Activated CD4-positive, alpha-beta T cell treated with anti-CD3 and anti-CD28 coated beads, Interleukin-2, amount 50 U/mL, for 16 hours (primary cell): Measurements from ENCODE around the gene EPC2.
"Not testable (repeated sequence)": the region's sequence is repeated elsewhere in the genome, so short reads cannot be mapped to it uniquely, and the experiment has no call there.

Experiments
- DNase-seq: peaks from one replicate; pipeline ENCODE4 v3.0.0-alpha.2; 2020

Gene EPC2

DNA sequence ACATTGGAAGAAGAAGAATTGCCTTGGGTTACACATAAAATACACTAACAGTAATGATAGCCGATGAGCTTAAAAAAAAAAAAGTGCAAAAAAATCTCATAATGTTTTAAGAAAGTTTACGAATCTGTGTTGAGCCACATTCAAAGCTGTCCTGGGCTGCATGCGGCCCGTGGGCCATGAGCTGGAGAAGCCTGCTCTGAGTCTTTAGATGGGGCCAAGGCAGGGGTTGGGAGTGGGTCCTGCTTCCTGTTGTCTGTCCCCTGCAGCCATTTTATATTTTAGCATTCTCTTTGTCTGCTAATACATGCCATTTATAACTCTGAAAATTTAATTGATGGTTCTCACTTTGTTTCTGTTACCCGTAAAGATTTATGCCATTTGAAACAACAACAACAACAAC lies 93.2 kb downstream of the EPC2 start:
- DNase-seq: no peak

DNA sequence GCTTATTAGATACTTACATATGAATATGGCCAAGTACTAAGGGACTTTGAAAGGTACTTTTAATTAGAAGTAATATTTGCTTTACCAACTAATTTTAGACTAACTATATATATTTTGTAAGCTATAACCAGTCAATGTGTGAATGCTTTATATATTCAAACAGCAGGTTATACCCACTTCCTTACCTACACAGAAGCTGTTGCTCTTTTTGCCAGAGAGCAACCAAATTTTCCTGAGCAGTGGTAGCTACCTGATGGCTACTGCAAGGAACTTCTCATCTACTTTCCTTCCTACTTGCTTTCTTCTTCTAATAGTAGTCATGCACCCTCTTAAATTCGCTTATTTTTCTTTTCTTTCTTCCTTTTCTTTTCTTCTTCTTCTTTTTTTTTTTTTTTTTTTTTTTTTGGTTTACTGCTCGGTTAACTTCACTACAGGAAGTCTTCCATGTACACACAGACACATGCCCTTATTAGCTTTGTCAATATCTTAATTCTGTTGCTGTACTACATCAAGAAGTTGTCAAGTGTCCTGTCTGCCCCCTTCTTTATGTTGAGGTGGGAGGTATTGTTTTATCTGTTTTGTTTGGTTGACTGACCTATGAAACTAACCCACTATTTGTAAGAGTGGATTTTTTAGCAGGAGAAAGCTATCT lies 95.0 kb downstream of the EPC2 start:
- DNase-seq: no peak

DNA sequence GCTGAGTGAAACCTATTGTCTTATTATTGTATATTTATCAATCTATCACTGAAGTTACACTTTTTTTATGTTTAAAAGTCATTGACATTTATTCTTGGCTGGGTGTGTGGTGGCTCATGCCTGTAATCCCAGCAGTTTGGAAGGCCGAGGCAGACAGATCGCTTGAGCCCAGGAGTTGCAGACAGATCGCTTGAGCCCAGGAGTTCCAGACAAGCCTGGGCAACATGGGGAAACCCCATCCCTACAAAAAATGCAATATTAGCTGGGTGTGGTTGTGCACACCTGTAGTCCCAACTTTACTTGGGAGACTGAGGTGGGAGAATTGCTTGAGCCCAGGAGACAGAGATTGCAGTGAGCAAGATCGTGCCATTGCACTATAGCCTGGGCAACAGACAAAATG lies 97.8 kb downstream of the EPC2 start:
- DNase-seq: no peak

DNA sequence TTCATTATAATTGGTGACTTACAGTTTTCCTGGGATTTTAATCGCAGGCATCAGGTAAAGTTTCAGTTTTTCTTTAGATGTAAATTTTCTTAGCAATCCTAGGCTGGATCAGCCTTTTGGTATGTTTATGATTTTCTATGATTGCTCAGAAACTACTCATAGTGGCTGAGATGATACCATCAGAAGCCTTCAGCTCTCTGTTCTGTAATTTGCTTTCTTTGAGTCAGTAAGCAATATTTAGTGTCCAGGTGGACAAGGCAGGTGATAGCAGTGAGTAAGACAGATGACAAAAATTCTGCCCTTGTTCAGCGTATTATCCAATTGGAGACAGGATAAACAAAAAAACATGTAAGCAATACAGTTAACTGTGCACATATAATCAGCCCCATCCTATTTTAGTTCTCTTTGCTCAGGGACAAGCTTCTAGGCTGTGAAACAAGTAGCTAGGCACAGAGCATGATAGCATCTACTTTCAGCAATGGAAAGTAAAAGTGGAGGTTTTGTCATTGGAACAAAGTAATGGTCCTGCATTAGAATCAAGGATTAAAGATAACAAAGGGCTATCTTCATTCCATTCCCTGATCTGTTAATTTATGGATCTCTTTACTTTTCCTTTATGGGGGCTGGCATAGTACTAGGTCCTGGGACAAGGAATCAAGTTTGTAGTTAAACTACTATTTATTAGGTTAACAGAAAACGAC lies 100.8 kb downstream of the EPC2 start:
- no peak for DNase-seq

DNA sequence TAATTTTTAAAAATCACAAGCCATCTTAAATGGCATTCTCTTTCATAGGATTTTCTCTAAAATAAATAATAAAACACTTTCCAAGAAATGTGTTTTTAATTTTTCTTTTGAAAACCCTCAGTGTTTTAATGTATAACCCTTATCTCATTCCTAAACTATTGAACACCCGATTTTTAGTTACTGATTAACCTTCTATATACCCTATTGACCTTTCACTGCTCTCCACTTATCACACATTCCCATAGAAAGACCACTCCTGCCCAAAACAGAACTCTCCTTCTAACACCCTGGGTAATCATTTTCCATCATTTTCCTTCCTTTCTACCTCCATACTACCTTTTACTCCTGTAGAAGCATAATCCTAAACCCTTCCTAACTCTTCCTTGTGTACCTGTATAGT lies 102.4 kb downstream of the EPC2 start:
- no peak for DNase-seq

DNA sequence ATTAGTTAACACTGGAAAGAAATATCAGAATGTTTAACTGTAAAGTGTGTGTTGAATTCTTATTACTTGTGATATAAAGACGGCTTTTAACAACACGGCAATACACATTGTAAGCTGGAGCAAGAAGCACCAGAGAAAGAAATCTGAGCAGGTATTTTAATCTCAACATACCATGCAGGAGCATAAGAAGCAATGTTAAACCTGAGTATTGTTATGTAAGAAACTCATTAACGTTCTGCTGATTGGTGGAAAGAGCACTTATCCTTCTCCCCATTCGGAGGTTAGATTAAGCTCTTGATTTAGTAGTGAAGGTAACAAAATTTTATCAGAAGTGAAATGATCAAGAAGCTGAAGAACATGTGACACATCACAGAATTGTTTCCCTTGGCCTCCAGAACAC lies 107.4 kb downstream of the EPC2 start:
- no peak for DNase-seq

DNA sequence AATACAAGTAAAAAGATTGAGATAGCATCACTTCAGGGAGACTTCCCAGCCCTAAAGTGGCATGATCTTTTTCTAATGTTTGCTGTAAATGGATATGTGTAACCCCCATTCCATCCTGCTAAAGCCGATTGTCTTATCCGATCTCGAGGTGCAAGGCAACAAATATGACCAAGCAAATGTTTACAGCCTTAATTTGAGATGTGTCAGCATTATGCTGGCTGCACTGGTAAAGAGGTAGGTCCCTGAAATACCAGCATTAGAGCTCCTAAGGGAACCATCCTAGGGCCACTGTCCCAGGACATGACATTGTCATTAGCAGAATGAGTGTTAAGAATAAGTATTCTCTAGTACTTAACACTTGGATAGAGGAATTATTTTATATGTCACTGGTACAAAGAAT lies 108.4 kb downstream of the EPC2 start:
- DNase-seq: no peak

DNA sequence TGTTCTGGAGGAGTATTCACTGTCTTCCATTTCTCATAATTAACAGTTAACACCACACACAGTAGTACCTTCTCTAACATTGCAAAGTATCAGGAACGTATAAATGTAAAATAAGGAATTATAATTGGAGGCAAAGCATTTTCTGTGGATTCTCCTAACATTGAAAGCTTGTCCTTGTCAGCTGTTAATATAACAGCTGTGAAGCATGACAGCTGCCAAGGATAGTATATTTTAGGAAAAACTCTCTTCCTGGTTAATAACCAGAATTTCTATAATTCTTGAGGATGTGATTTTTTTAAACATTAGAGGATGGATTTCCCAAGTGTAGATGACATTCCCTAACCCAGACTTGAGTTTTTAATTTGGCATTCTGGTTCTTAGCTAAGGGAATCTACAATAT lies 110.3 kb downstream of the EPC2 start:
- no peak for DNase-seq

DNA sequence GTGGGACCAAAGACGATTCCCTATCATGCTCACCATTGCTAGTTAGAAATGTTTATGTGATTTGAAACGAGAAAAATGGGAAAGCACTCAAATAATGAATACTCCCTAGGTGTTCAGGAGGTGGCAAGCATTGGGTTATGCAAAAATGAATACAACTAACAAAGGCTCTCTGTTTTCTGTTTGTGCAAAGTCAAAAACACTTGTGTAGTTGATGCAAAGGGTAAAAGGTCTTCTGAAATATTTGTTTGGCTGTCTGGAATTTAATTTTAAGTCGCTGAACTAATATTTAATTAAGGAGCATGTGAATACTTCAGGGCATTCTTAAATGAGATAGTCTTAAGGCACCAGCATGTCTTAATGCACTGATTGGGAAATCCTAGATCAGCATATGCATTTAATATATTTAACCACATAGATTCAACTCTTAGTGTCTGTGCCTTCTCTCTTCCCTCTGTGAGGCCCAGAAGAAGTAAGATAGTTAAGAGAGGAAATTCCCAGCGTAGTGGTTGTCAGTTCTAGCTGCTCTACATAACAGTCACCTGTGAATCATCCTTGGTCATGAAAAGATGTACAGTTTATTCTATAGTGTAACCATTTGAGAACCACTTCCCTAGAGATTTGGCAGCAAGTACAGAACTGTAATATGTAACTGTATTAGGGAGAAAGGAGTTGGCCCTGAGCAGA lies 111.9 kb downstream of the EPC2 start:
- DNase-seq: peak; percentile 2

DNA sequence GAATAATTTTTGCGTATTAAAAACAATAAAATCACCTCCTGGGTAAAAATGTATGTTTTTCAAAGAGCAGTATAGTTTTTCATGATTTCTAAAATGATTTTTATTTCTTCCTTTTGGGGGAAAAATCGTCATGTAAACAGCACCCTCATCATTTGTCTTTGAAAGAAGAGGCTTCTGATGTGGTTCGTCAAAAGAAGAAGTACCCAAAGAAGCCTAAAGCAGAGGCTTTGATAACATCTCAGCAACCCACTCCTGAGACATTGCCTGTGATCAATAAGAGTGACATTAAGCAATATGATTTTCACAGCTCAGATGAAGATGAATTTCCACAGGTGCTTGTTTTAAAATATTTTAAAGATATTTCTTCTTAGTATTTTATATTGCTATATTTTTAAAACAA lies 120.3 kb downstream of the EPC2 start:
- DNase-seq: no peak

DNA sequence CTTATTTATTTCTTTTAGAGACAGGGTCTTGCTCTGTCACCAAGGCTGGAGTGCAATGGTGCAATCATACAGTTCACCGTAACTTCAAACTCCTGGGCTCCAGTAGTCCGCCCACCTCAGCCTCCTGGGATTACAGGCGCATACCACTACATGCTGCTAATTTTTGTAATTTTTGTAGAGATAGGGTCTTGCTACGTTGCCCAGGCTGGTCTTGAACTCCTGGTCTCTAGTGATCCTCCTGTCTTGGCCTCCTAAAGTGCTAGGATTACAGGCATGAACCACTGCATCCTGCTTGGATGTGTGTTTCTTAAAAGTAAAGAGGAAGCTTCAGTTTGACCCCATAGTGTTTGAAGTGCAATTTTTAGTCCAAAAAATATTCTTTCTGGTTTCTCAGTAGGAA lies 125.5 kb downstream of the EPC2 start:
- no peak for DNase-seq

DNA sequence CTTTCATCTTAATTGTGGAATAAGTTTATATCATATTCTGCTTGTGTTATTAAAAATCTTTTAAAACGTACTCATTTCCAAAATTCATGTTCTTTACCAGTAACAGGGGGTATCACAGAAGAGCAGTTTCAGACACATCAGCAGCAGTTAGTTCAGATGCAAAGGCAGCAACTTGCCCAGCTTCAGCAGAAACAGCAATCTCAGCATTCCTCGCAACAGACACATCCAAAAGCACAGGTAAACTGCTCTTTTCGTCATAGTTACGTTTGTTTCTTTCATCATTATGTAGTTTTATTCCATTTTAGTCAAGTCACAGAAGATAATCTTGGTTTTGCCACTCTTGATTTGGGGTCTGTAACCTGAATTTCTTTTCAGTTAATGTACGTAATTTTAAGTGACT lies 137.0 kb downstream of the EPC2 start:
- no peak for DNase-seq

DNA sequence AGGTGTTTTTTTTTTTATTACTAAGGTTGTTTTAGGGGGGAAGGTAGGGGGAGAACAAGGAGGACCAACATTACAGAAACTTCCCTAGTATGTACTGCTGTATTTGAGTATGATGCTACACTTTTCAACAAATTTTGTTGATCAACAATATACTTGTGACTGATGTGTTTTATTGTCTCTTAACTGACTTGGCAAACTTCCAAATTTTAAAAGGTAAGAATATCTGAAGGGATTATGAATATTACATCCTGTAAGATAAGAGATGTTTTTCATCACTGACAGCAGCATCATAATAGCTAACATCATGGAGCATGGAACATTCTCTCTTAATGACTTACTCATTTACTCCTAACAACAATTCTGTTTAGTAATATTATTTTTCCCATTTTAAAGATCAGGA lies 144.5 kb downstream of the EPC2 start:
- no peak for DNase-seq

DNA sequence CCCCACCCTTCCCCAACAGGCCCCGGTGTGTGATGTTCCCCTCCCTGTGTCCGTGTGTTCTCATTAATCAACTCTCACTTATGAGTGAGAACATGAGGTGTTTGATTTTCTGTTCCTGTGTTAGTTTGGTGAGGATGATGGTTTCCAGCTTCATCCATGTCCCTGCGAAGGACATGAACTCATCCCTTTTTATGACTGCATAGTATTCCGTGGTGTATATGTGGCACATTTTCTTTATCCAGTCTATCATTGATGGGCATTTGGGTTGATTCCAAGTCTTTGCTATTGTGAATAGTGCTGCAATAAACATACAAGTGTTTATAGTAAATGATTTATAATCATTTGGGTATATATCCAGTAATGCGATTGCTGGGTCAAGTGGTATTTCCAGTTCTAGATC lies 145.6 kb downstream of the EPC2 start:
- not testable (repeated sequence) for DNase-seq

DNA sequence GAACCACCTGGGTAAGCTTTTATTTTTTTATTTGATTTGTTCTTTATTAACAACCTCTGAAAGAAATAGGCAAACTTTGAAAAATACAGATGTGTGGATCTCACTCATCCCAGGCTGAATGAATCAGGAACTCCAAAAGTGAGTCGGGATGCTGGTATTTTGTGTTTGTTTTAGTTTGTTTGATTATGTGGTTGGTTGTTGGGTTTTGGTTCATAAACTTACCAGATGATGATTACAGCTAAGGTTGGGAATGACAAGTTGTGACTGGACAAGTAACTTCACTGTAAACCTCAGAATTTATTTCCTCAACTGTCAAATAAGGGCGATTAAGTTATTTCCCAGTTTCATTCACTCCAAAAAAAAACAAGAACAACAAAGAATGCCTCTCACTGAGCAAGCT lies 150.0 kb downstream of the EPC2 start:
- no peak for DNase-seq

DNA sequence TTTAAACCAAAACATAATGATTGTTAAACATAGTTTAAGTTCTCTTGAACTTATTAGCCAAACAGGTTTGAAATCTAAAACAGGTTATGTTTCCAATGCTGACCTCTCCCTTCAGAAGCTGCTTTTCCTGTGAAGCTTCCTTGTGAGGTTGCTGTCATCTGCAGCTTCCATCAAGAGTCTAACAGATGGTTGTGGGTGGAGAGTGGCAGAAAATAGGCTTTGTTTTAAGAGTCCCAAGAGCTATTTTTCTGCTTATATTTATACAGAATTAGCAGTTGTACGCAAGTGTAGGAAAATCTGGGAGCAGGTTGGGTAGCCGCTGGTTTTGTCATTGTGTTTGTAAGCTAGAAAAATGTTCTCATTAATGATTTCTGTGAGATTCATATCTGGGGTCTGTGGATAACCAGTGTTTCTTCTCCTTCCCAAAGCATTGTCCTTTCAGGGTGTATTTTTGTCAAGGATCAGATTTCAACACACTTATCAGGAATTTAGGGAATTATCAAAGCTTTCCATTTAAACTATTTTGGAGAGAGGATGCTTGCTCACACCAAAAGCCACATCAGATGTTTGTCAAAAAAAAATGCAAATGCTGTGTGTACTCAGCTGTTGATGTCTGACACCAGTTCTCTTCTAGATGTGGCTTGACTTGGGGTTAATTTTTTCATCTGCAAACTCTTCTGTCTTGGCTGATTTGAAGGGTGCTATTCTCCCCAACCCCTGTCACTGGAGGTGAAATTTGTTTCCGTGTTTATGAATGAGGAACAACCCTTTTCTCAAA lies 152.4 kb downstream of the EPC2 start:
- no peak for DNase-seq

DNA sequence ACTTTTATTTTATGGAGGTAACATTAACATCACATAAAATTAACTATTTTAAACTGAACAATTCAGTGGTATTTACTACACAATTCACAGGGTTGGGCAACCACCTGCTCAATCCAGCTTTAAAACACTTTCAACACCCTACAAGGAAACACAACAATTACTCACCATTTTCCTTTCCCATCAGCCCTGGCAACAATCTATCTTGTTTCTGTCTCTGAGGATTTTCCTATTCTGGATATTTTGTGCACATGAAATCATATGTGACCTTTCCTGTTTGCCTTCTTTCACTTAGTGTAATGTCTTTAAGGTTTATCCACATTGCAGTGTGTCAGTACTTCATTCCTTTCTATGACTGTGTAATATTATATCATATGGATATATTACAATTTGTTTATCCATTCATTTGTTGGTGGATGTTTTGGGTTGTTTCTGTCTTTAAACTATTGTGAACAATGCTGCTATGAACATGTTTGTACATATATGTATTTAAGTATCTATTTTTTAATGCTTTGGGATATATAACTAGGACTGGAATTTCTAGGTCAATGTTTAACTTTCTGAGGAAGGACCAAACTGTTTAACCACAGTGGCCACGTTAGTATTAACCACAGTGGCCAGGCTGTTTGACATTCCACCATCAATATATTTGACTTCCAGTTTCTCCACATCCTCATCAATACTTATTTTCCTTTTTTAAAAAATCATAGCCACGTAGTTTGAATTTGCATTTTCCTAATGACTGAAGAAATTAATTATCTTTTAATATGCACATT lies 158.1 kb downstream of the EPC2 start:
- no peak for DNase-seq

DNA sequence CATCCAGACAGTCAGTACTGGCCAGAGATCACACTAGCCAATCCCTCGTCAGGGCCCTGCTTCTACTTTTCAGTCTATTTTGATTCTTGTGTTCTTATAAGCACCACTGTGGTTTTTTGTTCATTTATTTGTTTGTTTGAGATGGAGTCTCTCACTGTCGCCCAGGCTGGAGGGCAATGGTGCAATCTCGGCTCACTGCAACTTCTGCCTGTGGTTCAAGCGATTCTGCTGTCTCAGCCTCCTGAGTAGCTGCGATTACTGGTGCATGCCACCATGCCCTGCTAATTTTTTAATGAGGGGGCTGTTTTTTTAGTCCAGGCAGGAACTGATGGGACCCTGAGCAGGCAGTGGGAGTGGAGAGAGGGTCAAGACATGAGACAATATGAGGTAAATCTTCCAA lies 165.5 kb downstream of the EPC2 start:
- DNase-seq: no peak

DNA sequence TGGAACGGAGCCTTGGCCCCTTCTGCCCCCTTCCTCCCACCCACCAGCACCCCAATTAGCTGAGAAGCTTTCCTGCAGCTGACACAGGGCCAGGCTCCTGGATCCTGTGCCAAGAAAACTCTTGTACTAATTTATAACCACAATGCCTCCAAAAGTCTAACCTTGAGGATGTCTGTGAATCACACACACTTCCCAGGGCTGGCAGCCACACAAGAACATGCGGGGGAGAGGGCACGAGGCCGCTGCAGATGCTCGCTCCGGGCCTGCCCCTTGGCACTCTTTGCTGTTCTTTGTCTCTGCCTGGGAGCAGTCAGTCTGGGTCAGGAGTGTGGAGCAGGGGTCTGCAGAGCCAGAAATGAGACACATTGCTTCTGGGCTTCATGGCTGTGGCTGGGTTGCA lies 167.8 kb downstream of the EPC2 start:
- DNase-seq: no peak

DNA sequence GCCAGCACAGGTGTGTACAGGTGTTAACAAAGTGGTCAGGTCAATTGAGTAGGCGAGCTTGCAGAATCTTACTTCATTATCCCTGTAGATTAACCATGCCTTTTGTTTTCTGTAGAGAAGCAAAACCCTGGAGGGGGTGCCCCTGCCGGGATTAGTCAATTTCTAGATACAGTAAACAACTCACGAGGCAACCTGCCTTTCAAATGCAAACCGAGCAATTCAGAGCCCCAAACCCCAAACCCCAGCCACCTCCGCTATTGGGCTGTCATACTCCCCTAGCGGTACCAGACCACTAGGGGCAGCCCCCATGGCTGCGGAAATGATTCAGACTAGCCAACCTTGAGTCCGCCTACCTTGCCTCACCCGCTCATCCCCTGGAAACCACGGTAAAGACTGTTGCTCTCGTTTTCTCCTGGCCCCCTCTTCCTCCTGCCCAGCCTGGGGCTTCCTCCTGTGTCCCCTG lies 169.1 kb downstream of the EPC2 start:
- DNase-seq: peak; percentile 89

DNA sequence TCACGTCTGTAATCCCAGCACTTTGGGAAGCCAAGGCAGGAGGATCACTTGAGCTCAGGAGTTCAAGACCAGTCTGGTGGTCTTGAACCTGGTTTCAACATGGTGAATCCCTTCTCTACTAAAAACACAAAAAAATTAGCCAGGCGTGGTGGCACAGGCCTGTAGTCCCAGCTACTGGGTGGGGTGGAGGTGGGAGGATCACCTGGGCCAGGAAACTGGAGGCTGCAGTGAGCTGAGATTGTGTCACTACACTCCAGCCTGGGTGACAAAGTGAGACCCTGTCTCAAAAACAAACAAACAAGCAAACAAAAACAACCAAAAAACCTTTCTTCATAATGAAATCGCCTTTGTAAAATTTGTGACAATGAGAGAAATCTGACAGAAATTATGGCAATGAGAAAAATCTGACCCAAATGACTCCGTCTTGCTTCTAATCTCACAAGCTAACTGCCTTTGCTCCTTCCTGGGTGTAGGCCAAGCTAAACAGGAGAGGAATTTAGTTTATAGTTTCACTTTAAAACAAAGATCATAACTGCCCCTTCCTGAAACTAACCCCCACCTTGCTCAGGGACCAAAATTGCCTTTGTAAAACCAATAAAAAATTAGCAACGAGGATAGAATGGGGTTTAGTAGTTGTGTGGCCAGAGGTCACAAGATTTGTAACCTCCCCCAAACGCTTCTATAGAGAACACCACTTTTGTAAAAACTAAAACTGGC lies 169.8 kb downstream of the EPC2 start:
- no peak for DNase-seq

DNA sequence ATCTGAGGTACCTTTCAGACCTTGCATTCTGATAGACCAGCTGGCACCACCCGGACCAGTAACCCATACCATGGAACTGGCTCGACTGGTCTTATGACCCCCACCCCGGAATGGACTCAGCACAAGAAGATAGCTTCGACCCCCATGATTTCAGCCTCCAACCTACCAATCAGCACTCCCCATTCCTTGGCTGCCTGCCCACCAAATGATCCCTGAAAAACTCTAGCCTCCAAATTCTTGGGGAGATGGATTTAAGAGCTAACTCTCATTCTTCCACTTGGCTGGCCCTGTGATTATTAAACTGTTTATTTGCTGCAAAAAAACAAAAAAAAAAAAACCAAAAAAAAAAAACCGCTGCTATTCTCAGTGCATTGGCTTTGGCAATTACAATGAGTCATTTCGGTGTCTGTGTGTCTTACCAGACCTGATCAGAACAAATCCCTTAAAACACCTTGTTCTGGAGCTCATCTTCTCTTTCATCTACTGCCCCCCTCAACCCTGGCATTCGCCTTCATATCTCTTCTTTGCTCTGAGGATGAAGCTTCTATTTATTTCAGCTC lies 170.4 kb downstream of the EPC2 start:
- DNase-seq: no peak
